Adrenal gland (tissue), 12 donors: ENCODE results near the gene GMCL1. TPM values are rescaled to one million over a fixed set of nuclear protein-coding genes. Genes with fewer than 3 reads are reported as not detected.
A peak's percentile ranks its signal among the peaks of the same experiment; 100 is the strongest.

Experiments
- DNase-seq, 7 donors: peaks; one replicate each; pipeline ENCODE4 v3.0.0-alpha.2; 2019 to 2020
- H3K27ac ChIP-seq, 5 donors: fragments of 200-600 bp; sonication (generic) in 4 of 5; 1 replicate in 3 of 5; 2 replicates in 2 of 5; pipeline versions ENCODE4 v1.5.1 to v1.8.0; 2016 to 2020; ENCODE audit warnings: mild to moderate bottlenecking in 1 of 5
- H3K27me3 ChIP-seq: fragments of 200-600 bp; 2 replicates; pipeline ENCODE4 v1.8.0; 2021
- H3K36me3 ChIP-seq, 2 donors: fragments of 200-600 bp; replicated peaks in 1 of 2; 1 replicate in 1 of 2; 2 replicates in 1 of 2; pipeline versions ENCODE4 v1.5.1 to v1.8.0; 2018 to 2022
- H3K4me1 ChIP-seq, 2 donors: fragments of 200-600 bp; replicated peaks in 1 of 2; 1 replicate in 1 of 2; 2 replicates in 1 of 2; pipeline versions ENCODE4 v1.5.1 to v1.8.0; 2018 to 2021
- H3K4me3 ChIP-seq, 4 donors: fragments of 200-600 bp; sonication (generic) in 3 of 4; one replicate each; pipeline ENCODE4 v1.5.1; 2016 to 2018
- H3K9me3 ChIP-seq, 3 donors: fragments of 200-600 bp; sonication (generic) in 1 of 3; replicated peaks in 1 of 3; 1 replicate in 2 of 3; 2 replicates in 1 of 3; pipeline versions ENCODE4 v1.5.1 to v1.8.0; 2016 to 2021
- CTCF ChIP-seq, 6 experiments: fragments of 450-650 bp in 4 of 6; fragments of 200-600 bp in 2 of 6; sonication (generic) in 1 of 6; IDR thresholded peaks; 1 replicate in 5 of 6; 2 replicates in 1 of 6; pipeline versions ENCODE4 v1.5.1 to v1.8.0; 2016 to 2021; ENCODE audit warnings: antibody characterized with exemption in 6 of 6, mild to moderate bottlenecking in 2 of 6, moderate library complexity in 1 of 6
- POLR2A ChIP-seq, 2 donors: fragments of 450-650 bp; IDR thresholded peaks; one replicate each; pipeline ENCODE4 v1.6.1; 2017; ENCODE audit warnings: antibody characterized with exemption in 2 of 2, mild to moderate bottlenecking in 2 of 2, moderate library complexity in 1 of 2
- WGBS, 4 donors: extraction: QIAGEN DNeasy Blood & Tissue Kit in 2 of 4; methylation state at CpG; one replicate each; pipeline versions ENCODE4 v1.1.5 to v1.1.7; 2013 to 2017; 5-methylcytosine and 5-hydroxymethylcytosine counted together
- intact Hi-C, 2 donors: fragments of 100-400 bp; cut with DNase I; formaldehyde crosslinking; loops; one replicate each; pipeline versions ENCODE4 v1.14.1 to v1.15.0; 2022 to 2023
- polyA plus RNA-seq, 3 donors: library from polyadenylated mRNA; stranded (reverse); fragments of 200-250 nt in 2 of 3; fragments of 350-450 nt in 1 of 3; fragmentation: Illumina TruSeq in 1 of 3; extraction: RNeasy Lipid Tissue Mini Kit (QIAGEN cat#74804) in 1 of 3; gene quantifications; one replicate each; pipeline ENCODE4 v1.2.3, GENCODE V29; 2013 to 2014
- total RNA-seq, 9 donors: library from RNA; depleted of rRNA in 4 of 9; stranded (reverse); fragments of >200 nt in 4 of 9; fragments of 120-200 nt in 1 of 9; fragmentation: NEBNext Ultra II Directional in 1 of 9; extraction: Animal tissue kit (Norgen Biotek cat#: 25700) in 1 of 9; gene quantifications; one replicate each; pipeline versions ENCODE4 v1.1.0 to v1.2.4, GENCODE V29; 2013 to 2023
- donor health status: healthy with polysubstance abuse.
- donor health status: Bipolar disorder and iron deficiency.
- donor health status: DM: yes; HTN: yes; CAD: no.
- donor health status: DM: no; HTN: no; CAD: no.
- donor health status: DM: no; HTN: no; CAD: no.
- donor health status: DM: yes; HTN: yes; CAD: no.

Gene GMCL1
- total and polyA plus RNA-seq, 12 donors, result 2.8 to 14.9 (median 10.2) TPM

DNA sequence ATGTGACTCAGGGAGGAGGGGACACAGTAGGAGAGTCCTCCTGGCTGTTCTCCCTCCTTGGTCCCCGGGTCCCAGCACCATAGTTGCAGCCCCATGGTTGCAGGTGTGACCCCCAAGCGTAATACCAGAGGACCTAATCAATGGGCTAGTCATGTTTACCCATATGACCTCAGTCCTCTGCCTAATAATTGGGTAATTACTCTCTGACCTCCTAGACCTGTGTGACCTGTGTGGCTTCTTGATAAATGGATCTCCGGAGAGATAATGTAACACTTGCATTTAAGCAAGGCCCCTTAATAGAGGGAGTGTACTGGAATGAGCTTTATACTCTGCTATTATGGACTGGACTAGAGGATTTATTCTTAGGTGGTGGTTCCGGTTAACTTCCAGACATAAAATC is 32.2 kb upstream of the GMCL1 start:
- Histone ChIP-seq H3K4me3 (no peak overlapping the region), H3K4me1 (peaks cover 0 to 18% of the 10 kb centered on the region in 2 donors), H3K27ac (no peak overlapping the region), H3K9me3 (no peaks in the 10 kb centered on the region), H3K36me3 (no peaks in the 10 kb centered on the region), H3K27me3 (no peaks in the 10 kb centered on the region)
- intact Hi-C loops, result no loop called here
- TF ChIP-seq CTCF (IDR thresholded peaks at IDR 0.05) (no peak), POLR2A (IDR thresholded peaks at IDR 0.05) (no peak)
- WGBS, 4 donors, result 83 to 100% (median 91%) methylated on average over 4 of the region's 4 CpGs
- no peak for DNase-seq

GRCh38 chr2:69797836-69798289 is 31.6 kb upstream of the GMCL1 start:
- Histone ChIP-seq H3K9me3 (no peaks in the 10 kb centered on the region), H3K27me3 (no peaks in the 10 kb centered on the region), H3K4me3 (peak overlapping the region in 1 of 4 donors; percentile 43), H3K36me3 (no peaks in the 10 kb centered on the region), H3K4me1 (peaks cover 0 to 18% of the 10 kb centered on the region in 2 donors), H3K27ac (peak overlapping the region in 2 of 5 donors; percentile 35 to 61)
- intact Hi-C loops, result no loop called here
- no peak for DNase-seq
- TF ChIP-seq CTCF (IDR thresholded peaks at IDR 0.05) (no peak), POLR2A (IDR thresholded peaks at IDR 0.05) (no peak)
- WGBS, 4 donors, result 58 to 61% (median 59%) methylated on average over 3 of the region's 3 CpGs

DNA sequence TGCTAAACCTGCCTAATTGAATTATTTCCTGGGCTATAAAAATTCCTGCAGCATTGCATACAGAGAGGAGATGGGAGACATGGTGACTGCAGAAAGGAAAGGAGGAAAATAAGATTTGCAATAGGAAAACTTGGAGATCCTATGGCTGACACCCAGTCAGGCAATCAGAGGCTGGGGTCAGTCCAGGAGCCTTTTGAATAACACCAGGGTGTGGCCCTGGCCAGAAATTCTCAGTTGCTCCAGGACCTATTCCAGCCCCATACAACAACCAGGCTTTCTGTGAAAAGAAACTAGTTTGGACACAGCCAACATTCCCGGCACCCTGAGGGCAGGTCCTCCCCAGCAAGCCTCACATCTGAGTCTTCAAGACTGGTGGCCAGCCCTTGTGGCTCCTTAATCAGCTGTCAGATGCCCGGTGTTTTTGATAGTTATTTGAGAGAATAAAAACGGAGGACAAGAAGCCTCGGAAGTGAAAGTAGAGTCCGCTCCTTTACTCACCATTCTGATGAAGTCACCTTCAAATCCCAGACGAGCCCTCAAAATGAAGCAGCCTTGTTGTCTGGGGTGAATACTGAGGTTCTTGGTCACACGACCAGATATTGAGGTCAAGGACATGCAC is 31.1 kb upstream of the GMCL1 start:
- Histone ChIP-seq H3K9me3 (no peaks in the 10 kb centered on the region), H3K27me3 (no peaks in the 10 kb centered on the region), H3K36me3 (no peaks in the 10 kb centered on the region), H3K4me1 (peaks cover 0 to 18% of the 10 kb centered on the region in 2 donors), H3K4me3 (peak overlapping the region in 2 of 4 donors; percentile 22 to 43), H3K27ac (peak overlapping the region in 3 of 5 donors; percentile 35 to 61 (median 48))
- WGBS, 4 donors, result 11 to 14% (median 13%) methylated on average over 7 of the region's 7 CpGs
- DNase-seq, result peak in 5 of 7 donors; percentile 29 to 40 (median 33)
- intact Hi-C loops, result no loop called here
- TF ChIP-seq CTCF (IDR thresholded peaks at IDR 0.05) (no peak), POLR2A (IDR thresholded peaks at IDR 0.05) (peak in 1 of 2 donors; percentile 14)

- peak overlapping the region in 2 of 4 donors; percentile 22 to 43 for H3K4me3 ChIP-seq
- H3K27me3 ChIP-seq, result no peaks in the 10 kb centered on the region
- no peak for TF ChIP-seq CTCF (IDR thresholded peaks at IDR 0.05)
- TF ChIP-seq POLR2A (IDR thresholded peaks at IDR 0.05), result no peak
- 14 to 25% (median 19%) methylated on average over 4 of the region's 4 CpGs for WGBS, 4 donors
- H3K9me3 ChIP-seq, result no peaks in the 10 kb centered on the region
- H3K27ac ChIP-seq, result peak overlapping the region in 3 of 5 donors; percentile 35 to 61 (median 48)
- intact Hi-C loops, result no loop called here
- peaks cover 0 to 18% of the 10 kb centered on the region in 2 donors for H3K4me1 ChIP-seq
- H3K36me3 ChIP-seq, result no peaks in the 10 kb centered on the region
- DNase-seq, result peak in 1 of 7 donors; percentile 11
Observed at GRCh38 chr2:69798909-69799526, 30.4 kb upstream of the GMCL1 start.
